ENCODE results near the gene MSLN. TPM values are rescaled to one million over a fixed set of nuclear protein-coding genes. Genes with fewer than 3 reads are reported as not detected.

MSLN gene
- total and polyA plus RNA-seq, 2 experiments from 2014 or later, result 0.10 TPM; not detected in 1

DNA sequence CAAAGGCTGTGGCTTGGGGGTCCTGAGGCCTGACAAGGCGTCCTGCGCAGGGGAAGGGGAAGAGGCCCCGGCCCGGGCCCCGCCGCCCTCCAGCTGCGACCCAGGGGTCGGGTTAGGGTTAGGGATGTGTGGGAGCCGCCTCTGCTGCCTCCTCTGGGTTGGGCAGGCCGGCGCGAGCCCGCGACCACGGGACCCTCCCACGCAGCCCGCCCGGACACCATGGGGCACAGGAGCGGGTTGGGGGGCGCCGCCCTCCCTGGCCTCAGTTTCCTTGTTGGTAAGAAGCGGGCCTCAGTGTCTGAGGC is 20.1 kb upstream of the MSLN start:
- peak overlapping the region; percentile 81 for H2AFZ ChIP-seq
- Mint-ChIP-seq H3K4me3 (peak overlapping the region; percentile 76), H3K27ac (no peak overlapping the region), H3K9me3 (no peaks in the 10 kb centered on the region), H3K4me1 (peaks cover 13% of the 10 kb centered on the region), H3K27me3 (ENCODE audit: insufficient read depth, low read depth, poor library complexity) (peaks cover 17% of the 10 kb centered on the region), H3K36me3 (ENCODE audit: low read depth) (peaks cover 19% of the 10 kb centered on the region)
- H3K9me2 ChIP-seq (ENCODE audit: insufficient read depth), result no peaks in the 10 kb centered on the region
- H3K79me2 ChIP-seq (replicated peaks; ENCODE audit: insufficient read depth), result no peaks in the 10 kb centered on the region
- DNase-seq (ENCODE audit: low spot score) (no peak), ATAC-seq (peak; percentile 36)
- TF ChIP-seq ZNF114 (CRISPR knock-in tag; IDR thresholded peaks at IDR 0.05), result no peak
- TF ChIP-seq CREB1 (CRISPR knock-in tag; IDR thresholded peaks at IDR 0.05; ENCODE audit: low read depth), result no peak
- no peak for TF ChIP-seq POLR2AphosphoS5 (IDR thresholded peaks at IDR 0.05; ENCODE audit: low read depth)
- no peak for TF ChIP-seq JUNB (IDR thresholded peaks at IDR 0.05; ENCODE audit: unreplicated experiment)
- TF ChIP-seq EZH2 (IDR thresholded peaks at IDR 0.05; ENCODE audit: low read depth, unreplicated experiment), result no peak
- no peak for TF ChIP-seq ZNF331 (CRISPR knock-in tag; IDR thresholded peaks at IDR 0.05; ENCODE audit: low read depth)
- TF ChIP-seq, protein P1, sequence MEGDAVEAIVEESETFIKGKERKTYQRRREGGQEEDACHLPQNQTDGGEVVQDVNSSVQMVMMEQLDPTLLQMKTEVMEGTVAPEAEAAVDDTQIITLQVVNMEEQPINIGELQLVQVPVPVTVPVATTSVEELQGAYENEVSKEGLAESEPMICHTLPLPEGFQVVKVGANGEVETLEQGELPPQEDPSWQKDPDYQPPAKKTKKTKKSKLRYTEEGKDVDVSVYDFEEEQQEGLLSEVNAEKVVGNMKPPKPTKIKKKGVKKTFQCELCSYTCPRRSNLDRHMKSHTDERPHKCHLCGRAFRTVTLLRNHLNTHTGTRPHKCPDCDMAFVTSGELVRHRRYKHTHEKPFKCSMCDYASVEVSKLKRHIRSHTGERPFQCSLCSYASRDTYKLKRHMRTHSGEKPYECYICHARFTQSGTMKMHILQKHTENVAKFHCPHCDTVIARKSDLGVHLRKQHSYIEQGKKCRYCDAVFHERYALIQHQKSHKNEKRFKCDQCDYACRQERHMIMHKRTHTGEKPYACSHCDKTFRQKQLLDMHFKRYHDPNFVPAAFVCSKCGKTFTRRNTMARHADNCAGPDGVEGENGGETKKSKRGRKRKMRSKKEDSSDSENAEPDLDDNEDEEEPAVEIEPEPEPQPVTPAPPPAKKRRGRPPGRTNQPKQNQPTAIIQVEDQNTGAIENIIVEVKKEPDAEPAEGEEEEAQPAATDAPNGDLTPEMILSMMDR (conservative IDR thresholded peaks at IDR 0.05; ENCODE audit: low read depth in 2 of 2), result no peak
- TF ChIP-seq, protein P2, sequence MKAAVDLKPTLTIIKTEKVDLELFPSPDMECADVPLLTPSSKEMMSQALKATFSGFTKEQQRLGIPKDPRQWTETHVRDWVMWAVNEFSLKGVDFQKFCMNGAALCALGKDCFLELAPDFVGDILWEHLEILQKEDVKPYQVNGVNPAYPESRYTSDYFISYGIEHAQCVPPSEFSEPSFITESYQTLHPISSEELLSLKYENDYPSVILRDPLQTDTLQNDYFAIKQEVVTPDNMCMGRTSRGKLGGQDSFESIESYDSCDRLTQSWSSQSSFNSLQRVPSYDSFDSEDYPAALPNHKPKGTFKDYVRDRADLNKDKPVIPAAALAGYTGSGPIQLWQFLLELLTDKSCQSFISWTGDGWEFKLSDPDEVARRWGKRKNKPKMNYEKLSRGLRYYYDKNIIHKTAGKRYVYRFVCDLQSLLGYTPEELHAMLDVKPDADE (IDR thresholded peaks at IDR 0.05), result no peak
- TF ChIP-seq NANOG (IDR thresholded peaks at IDR 0.05; ENCODE audit: borderline replicate concordance), result no peak
- TF ChIP-seq EZH2phosphoT487 (IDR thresholded peaks at IDR 0.05; ENCODE audit: unreplicated experiment), result no peak
- TF ChIP-seq, protein P3, sequence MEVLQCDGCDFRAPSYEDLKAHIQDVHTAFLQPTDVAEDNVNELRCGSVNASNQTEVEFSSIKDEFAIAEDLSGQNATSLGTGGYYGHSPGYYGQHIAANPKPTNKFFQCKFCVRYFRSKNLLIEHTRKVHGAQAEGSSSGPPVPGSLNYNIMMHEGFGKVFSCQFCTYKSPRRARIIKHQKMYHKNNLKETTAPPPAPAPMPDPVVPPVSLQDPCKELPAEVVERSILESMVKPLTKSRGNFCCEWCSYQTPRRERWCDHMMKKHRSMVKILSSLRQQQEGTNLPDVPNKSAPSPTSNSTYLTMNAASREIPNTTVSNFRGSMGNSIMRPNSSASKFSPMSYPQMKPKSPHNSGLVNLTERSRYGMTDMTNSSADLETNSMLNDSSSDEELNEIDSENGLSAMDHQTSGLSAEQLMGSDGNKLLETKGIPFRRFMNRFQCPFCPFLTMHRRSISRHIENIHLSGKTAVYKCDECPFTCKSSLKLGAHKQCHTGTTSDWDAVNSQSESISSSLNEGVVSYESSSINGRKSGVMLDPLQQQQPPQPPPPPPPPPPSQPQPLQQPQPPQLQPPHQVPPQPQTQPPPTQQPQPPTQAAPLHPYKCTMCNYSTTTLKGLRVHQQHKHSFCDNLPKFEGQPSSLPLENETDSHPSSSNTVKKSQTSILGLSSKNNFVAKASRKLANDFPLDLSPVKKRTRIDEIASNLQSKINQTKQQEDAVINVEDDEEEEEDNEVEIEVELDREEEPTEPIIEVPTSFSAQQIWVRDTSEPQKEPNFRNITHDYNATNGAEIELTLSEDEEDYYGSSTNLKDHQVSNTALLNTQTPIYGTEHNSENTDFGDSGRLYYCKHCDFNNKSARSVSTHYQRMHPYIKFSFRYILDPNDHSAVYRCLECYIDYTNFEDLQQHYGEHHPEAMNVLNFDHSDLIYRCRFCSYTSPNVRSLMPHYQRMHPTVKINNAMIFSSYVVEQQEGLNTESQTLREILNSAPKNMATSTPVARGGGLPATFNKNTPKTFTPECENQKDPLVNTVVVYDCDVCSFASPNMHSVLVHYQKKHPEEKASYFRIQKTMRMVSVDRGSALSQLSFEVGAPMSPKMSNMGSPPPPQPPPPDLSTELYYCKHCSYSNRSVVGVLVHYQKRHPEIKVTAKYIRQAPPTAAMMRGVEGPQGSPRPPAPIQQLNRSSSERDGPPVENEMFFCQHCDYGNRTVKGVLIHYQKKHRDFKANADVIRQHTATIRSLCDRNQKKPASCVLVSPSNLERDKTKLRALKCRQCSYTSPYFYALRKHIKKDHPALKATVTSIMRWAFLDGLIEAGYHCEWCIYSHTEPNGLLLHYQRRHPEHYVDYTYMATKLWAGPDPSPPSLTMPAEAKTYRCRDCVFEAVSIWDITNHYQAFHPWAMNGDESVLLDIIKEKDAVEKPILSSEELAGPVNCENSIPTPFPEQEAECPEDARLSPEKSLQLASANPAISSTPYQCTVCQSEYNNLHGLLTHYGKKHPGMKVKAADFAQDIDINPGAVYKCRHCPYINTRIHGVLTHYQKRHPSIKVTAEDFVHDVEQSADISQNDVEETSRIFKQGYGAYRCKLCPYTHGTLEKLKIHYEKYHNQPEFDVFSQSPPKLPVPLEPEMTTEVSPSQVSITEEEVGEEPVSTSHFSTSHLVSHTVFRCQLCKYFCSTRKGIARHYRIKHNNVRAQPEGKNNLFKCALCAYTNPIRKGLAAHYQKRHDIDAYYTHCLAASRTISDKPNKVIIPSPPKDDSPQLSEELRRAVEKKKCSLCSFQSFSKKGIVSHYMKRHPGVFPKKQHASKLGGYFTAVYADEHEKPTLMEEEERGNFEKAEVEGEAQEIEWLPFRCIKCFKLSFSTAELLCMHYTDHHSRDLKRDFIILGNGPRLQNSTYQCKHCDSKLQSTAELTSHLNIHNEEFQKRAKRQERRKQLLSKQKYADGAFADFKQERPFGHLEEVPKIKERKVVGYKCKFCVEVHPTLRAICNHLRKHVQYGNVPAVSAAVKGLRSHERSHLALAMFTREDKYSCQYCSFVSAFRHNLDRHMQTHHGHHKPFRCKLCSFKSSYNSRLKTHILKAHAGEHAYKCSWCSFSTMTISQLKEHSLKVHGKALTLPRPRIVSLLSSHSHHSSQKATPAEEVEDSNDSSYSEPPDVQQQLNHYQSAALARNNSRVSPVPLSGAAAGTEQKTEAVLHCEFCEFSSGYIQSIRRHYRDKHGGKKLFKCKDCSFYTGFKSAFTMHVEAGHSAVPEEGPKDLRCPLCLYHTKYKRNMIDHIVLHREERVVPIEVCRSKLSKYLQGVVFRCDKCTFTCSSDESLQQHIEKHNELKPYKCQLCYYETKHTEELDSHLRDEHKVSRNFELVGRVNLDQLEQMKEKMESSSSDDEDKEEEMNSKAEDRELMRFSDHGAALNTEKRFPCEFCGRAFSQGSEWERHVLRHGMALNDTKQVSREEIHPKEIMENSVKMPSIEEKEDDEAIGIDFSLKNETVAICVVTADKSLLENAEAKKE (CRISPR knock-in tag; IDR thresholded peaks at IDR 0.05), result no peak
- H3K27me3 ChIP-seq (ENCODE audit: insufficient read depth), result no peaks in the 10 kb centered on the region
- no peaks in the 10 kb centered on the region; the same call in 1 of the 2 replicates for H3K4me1 ChIP-seq (ENCODE audit: insufficient read depth)
- no peak overlapping the region for H3K27ac ChIP-seq (ENCODE audit: low read depth)
- no peaks in the 10 kb centered on the region for H3K36me3 ChIP-seq (ENCODE audit: insufficient read depth)
- H3K4me3 ChIP-seq, result peak overlapping the region; percentile 96
- 0 out of 2 replicates have a peak, but pooled peaks cover 6% of the 10 kb centered on the region for H3F3A ChIP-seq (replicated peaks; ENCODE audit: low read depth)
- peak overlapping the region; percentile 95 for H3K4me2 ChIP-seq
- H4K20me1 ChIP-seq (replicated peaks; ENCODE audit: insufficient read depth), result no peaks in the 10 kb centered on the region
